Activated naive CD8-positive, alpha-beta T cell treated with anti-CD3 and anti-CD28 coated beads, Interleukin-2, amount 10 ng/mL, durations not matched to agents 7 days and 5 days (primary cell): ENCODE results near the gene MYO1D. TPM values are rescaled to one million over a fixed set of nuclear protein-coding genes. Genes with fewer than 3 reads are reported as not detected.
"Not testable (repeated sequence)": the region's sequence is repeated elsewhere in the genome, so short reads cannot be mapped to it uniquely, and the experiment has no call there.

Experiments used
- ATAC-seq: fragments of 150-1000 bp; cut with Tn5 transposase; one replicate; pipeline ENCODE4 v1.10.0; 2021; ENCODE audit warnings: low read depth, moderate library complexity
- POLR2A ChIA-PET: fragments of 350-600 bp; sonication (Branson Sonifier 250); formaldehyde crosslinking; loops from one replicate; lab custom pipeline; 2021; ENCODE audit warnings: antibody characterized with exemption; lab: Charles Lee
- DNase-seq: peaks from one replicate; pipeline ENCODE4 v3.0.0; 2021
- H3K27ac Mint-ChIP-seq: one replicate; pipeline ENCODE4 v1.8.0; 2022; ENCODE audit warnings: mild to moderate bottlenecking, mixed read lengths
- H3K27me3 Mint-ChIP-seq: one replicate; pipeline ENCODE4 v1.8.0; 2022; ENCODE audit warnings: mild to moderate bottlenecking, moderate library complexity, mixed read lengths
- H3K36me3 Mint-ChIP-seq: one replicate; pipeline ENCODE4 v1.8.0; 2021; ENCODE audit warnings: mild to moderate bottlenecking, mixed read lengths
- H3K4me1 Mint-ChIP-seq: one replicate; pipeline ENCODE4 v1.8.0; 2021; ENCODE audit warnings: mixed read lengths
- H3K4me3 Mint-ChIP-seq: one replicate; pipeline ENCODE4 v1.8.0; 2022; ENCODE audit warnings: mild to moderate bottlenecking, moderate library complexity, mixed read lengths
- H3K9me3 Mint-ChIP-seq: one replicate; pipeline ENCODE4 v1.8.0; 2021; ENCODE audit warnings: mixed read lengths
- total RNA-seq, 2 experiments: library from RNA; stranded (reverse); gene quantifications; one replicate each; pipeline ENCODE4 v1.2.3, GENCODE V29; 2021

MYO1D gene
- total RNA-seq, 2 experiments from 2014 or later: 5.5 to 9.0 TPM

- no peaks in the 10 kb centered on the region for H3K9me3 Mint-ChIP-seq
- POLR2A ChIA-PET: no interaction called here
- H3K27me3 Mint-ChIP-seq: peaks cover 10% of the 10 kb centered on the region
- H3K36me3 Mint-ChIP-seq: no peaks in the 10 kb centered on the region
- H3K27ac Mint-ChIP-seq: peak overlapping the region; percentile 8
- ATAC-seq: no peak
- no peaks in the 10 kb centered on the region for H3K4me1 Mint-ChIP-seq
- no peak overlapping the region for H3K4me3 Mint-ChIP-seq
- DNase-seq: no peak
Measured at GRCh38 chr17:32664936-32665583, 211.9 kb downstream of the MYO1D start.

- H3K36me3 Mint-ChIP-seq: no peaks in the 10 kb centered on the region
- no peaks in the 10 kb centered on the region for H3K4me1 Mint-ChIP-seq
- H3K4me3 Mint-ChIP-seq: no peak overlapping the region
- H3K27ac Mint-ChIP-seq: no peak overlapping the region
- H3K9me3 Mint-ChIP-seq: no peaks in the 10 kb centered on the region
- no peak for ATAC-seq
- H3K27me3 Mint-ChIP-seq: peaks cover 10% of the 10 kb centered on the region
- POLR2A ChIA-PET: no interaction called here
- DNase-seq: no peak
Measured at GRCh38 chr17:32660496-32660985, 216.4 kb downstream of the MYO1D start.

- H3K4me3 Mint-ChIP-seq: no peak overlapping the region
- ATAC-seq (peak; percentile 50), DNase-seq (peak; percentile 69)
- POLR2A ChIA-PET: no interaction called here
- no peaks in the 10 kb centered on the region for H3K36me3 Mint-ChIP-seq
- H3K27ac Mint-ChIP-seq: no peak overlapping the region
- H3K9me3 Mint-ChIP-seq: no peaks in the 10 kb centered on the region
- H3K27me3 Mint-ChIP-seq: peaks cover 10% of the 10 kb centered on the region
- no peaks in the 10 kb centered on the region for H3K4me1 Mint-ChIP-seq
Measured at GRCh38 chr17:32659419-32659842, 217.5 kb downstream of the MYO1D start.

GRCh38 chr17:32658470-32659418 lies 218.2 kb downstream of the MYO1D start:
- Mint-ChIP-seq H3K27me3 (peaks cover 9% of the 10 kb centered on the region), H3K4me3 (no peak overlapping the region), H3K27ac (no peak overlapping the region), H3K9me3 (no peaks in the 10 kb centered on the region), H3K4me1 (no peaks in the 10 kb centered on the region), H3K36me3 (no peaks in the 10 kb centered on the region)
- POLR2A ChIA-PET: interaction anchor here (0.6 kb wide), 1 partner anchor 12 kb away, joined by 3 read pairs; no protein-coding TSS in a partner anchor
- no peak for ATAC-seq
- no peak for DNase-seq

GRCh38 chr17:32656886-32657285 lies 220.0 kb downstream of the MYO1D start:
- POLR2A ChIA-PET: no interaction called here
- Mint-ChIP-seq H3K9me3 (no peaks in the 10 kb centered on the region), H3K36me3 (peaks cover 2% of the 10 kb centered on the region), H3K4me1 (no peaks in the 10 kb centered on the region), H3K27ac (no peak overlapping the region), H3K27me3 (peaks cover 8% of the 10 kb centered on the region), H3K4me3 (no peak overlapping the region)
- ATAC-seq: no peak
- no peak for DNase-seq

GRCh38 chr17:32654324-32654723 lies 222.6 kb downstream of the MYO1D start:
- Mint-ChIP-seq H3K4me3 (no peak overlapping the region), H3K4me1 (no peaks in the 10 kb centered on the region), H3K36me3 (peaks cover 7% of the 10 kb centered on the region), H3K27ac (no peak overlapping the region), H3K9me3 (peaks cover 6% of the 10 kb centered on the region), H3K27me3 (peaks cover 2% of the 10 kb centered on the region)
- POLR2A ChIA-PET: no interaction called here
- DNase-seq (no peak), ATAC-seq (no peak)

GRCh38 chr17:32651084-32651483 lies 225.8 kb downstream of the MYO1D start:
- Mint-ChIP-seq H3K4me3 (no peak overlapping the region), H3K27me3 (no peaks in the 10 kb centered on the region), H3K4me1 (no peaks in the 10 kb centered on the region), H3K27ac (no peak overlapping the region), H3K36me3 (peaks cover 7% of the 10 kb centered on the region), H3K9me3 (peaks cover 8% of the 10 kb centered on the region)
- no peak for DNase-seq
- POLR2A ChIA-PET: no interaction called here
- ATAC-seq: no peak

- H3K27ac Mint-ChIP-seq: no peak overlapping the region
- DNase-seq (no peak), ATAC-seq (no peak)
- H3K27me3 Mint-ChIP-seq: peaks cover 3% of the 10 kb centered on the region
- peaks cover 8% of the 10 kb centered on the region for H3K9me3 Mint-ChIP-seq
- POLR2A ChIA-PET: no interaction called here
- no peak overlapping the region for H3K4me3 Mint-ChIP-seq
- H3K36me3 Mint-ChIP-seq: peaks cover 7% of the 10 kb centered on the region
- no peaks in the 10 kb centered on the region for H3K4me1 Mint-ChIP-seq
Measured at GRCh38 chr17:32648450-32648849, 228.5 kb downstream of the MYO1D start.

- Mint-ChIP-seq H3K27ac (no peak overlapping the region), H3K9me3 (peaks cover 8% of the 10 kb centered on the region), H3K4me3 (no peak overlapping the region), H3K4me1 (no peaks in the 10 kb centered on the region), H3K36me3 (peaks cover 6% of the 10 kb centered on the region), H3K27me3 (peaks cover 6% of the 10 kb centered on the region)
- DNase-seq (no peak), ATAC-seq (no peak)
- POLR2A ChIA-PET: no interaction called here
Measured at GRCh38 chr17:32646941-32647340, 230.0 kb downstream of the MYO1D start.

GRCh38 chr17:32641514-32641913 lies 235.4 kb downstream of the MYO1D start:
- H3K36me3 Mint-ChIP-seq, POLR2A ChIA-PET, H3K9me3 Mint-ChIP-seq, ATAC-seq, H3K27ac Mint-ChIP-seq, H3K4me3 Mint-ChIP-seq, H3K4me1 Mint-ChIP-seq, DNase-seq: not testable (repeated sequence)
- H3K27me3 Mint-ChIP-seq: peaks cover 10% of the 10 kb centered on the region

GRCh38 chr17:32636598-32637218 lies 240.2 kb downstream of the MYO1D start:
- H3K4me1 Mint-ChIP-seq: no peaks in the 10 kb centered on the region
- no peaks in the 10 kb centered on the region for H3K36me3 Mint-ChIP-seq
- ATAC-seq: no peak
- DNase-seq: no peak
- H3K27me3 Mint-ChIP-seq: peaks cover 5% of the 10 kb centered on the region
- H3K4me3 Mint-ChIP-seq: no peak overlapping the region
- no peak overlapping the region for H3K27ac Mint-ChIP-seq
- H3K9me3 Mint-ChIP-seq: peaks cover 5% of the 10 kb centered on the region
- POLR2A ChIA-PET: no interaction called here

GRCh38 chr17:32634167-32634566 lies 242.8 kb downstream of the MYO1D start:
- no peak for ATAC-seq
- Mint-ChIP-seq H3K27ac (no peak overlapping the region), H3K9me3 (no peaks in the 10 kb centered on the region), H3K4me1 (no peaks in the 10 kb centered on the region), H3K4me3 (no peak overlapping the region), H3K36me3 (no peaks in the 10 kb centered on the region), H3K27me3 (no peaks in the 10 kb centered on the region)
- POLR2A ChIA-PET: no interaction called here
- DNase-seq: no peak

GRCh38 chr17:32631341-32632096 lies 245.4 kb downstream of the MYO1D start:
- Mint-ChIP-seq H3K36me3 (no peaks in the 10 kb centered on the region), H3K27ac (no peak overlapping the region), H3K4me1 (no peaks in the 10 kb centered on the region), H3K9me3 (no peaks in the 10 kb centered on the region), H3K27me3 (no peaks in the 10 kb centered on the region), H3K4me3 (no peak overlapping the region)
- POLR2A ChIA-PET: no interaction called here
- ATAC-seq (no peak), DNase-seq (no peak)
